Endothelial cell of umbilical vein (primary cell): ENCODE measurements around the gene SGK1.

Experiments used
- EZH2 ChIP-seq: IDR thresholded peaks from 2 replicates; pipeline ENCODE4 v1.6.1; 2012; ENCODE audit warnings: borderline replicate concordance, low read depth, mild to moderate bottlenecking, moderate library complexity, low read length, inconsistent platforms; ENCODE audit not compliant: severe bottlenecking
- FOS ChIP-seq: IDR thresholded peaks from 2 replicates; pipeline ENCODE4 v1.6.1; 2011; ENCODE audit warnings: mild to moderate bottlenecking, low read length, moderate library complexity, borderline replicate concordance; ENCODE audit not compliant: insufficient read depth
- JUN ChIP-seq: IDR thresholded peaks from 2 replicates; pipeline ENCODE4 v1.6.1; 2011; ENCODE audit warnings: borderline replicate concordance, low read depth; ENCODE audit not compliant: insufficient read length, insufficient read depth
- MYC ChIP-seq: IDR thresholded peaks from one replicate; pipeline ENCODE4 v1.6.1; 2011; ENCODE audit warnings: mild to moderate bottlenecking, low read depth, low read length
- POLR2A ChIP-seq: IDR thresholded peaks from 2 replicates; pipeline ENCODE4 v1.6.1; 2012; ENCODE audit warnings: low read depth, mild to moderate bottlenecking, control low read depth, low read length
- POLR2AphosphoS5 ChIP-seq: IDR thresholded peaks from 2 replicates; pipeline ENCODE4 v1.6.1; 2012; ENCODE audit warnings: low read depth, mild to moderate bottlenecking, control low read depth, low read length, moderate library complexity; ENCODE audit not compliant: insufficient read depth
- TF ChIP-seq, protein P1 (sequence below), 2 donors: IDR thresholded peaks; 1 replicate in 1 of 2; 2 replicates in 1 of 2; pipeline ENCODE4 v1.5.1; 2011; ENCODE audit warnings: low read length in 2 of 2, mild to moderate bottlenecking in 2 of 2, moderate library complexity in 2 of 2, control low read depth in 1 of 2, inconsistent platforms in 1 of 2, low read depth in 1 of 2; ENCODE audit not compliant: insufficient read depth in 1 of 2; ENCODE audit errors: extremely low read depth in 1 of 2

DNA sequence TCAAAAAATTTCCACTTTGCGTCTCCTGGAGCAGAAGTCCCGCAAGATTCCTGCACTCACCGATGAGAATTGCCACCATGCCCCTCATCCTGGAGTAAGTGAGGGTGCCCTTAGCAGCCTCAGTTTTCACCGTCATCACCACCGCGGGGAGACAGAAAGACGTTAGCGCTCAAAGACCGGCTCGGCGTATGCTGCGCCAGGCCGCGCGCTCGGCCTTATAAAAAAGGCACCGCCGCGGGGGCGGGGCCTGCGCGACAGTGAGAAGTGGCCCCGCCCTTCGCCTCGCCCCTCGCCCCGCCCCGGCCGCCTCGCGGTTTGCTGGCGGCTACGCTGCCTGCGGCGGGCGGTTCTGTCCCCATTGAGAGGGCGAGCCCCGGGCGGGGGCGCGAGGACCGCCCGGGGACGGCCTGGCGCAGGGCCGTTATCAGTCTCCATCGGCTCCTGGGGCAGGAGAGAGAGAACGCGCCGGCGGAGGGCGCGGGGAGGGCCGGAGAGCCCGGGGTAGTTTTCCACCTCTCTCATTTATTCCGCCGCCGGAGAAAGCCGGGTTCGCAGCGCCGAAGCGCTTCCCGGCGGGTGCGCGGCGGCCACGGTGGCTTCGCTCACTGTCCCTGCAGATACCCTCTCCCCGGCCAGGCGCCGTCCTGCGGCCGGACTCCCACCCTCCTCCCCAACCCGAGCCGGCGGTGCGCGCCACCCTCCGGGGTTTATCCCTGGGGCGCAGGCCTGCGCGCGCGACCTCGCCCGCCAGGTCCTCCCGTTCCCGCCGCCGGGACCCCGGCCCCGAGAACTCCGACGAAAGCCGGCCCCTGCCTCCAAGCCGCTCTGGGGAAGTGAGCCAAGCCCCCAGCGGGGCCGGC lies 143.0 kb downstream of the SGK1 start:
- TF ChIP-seq, protein P1, sequence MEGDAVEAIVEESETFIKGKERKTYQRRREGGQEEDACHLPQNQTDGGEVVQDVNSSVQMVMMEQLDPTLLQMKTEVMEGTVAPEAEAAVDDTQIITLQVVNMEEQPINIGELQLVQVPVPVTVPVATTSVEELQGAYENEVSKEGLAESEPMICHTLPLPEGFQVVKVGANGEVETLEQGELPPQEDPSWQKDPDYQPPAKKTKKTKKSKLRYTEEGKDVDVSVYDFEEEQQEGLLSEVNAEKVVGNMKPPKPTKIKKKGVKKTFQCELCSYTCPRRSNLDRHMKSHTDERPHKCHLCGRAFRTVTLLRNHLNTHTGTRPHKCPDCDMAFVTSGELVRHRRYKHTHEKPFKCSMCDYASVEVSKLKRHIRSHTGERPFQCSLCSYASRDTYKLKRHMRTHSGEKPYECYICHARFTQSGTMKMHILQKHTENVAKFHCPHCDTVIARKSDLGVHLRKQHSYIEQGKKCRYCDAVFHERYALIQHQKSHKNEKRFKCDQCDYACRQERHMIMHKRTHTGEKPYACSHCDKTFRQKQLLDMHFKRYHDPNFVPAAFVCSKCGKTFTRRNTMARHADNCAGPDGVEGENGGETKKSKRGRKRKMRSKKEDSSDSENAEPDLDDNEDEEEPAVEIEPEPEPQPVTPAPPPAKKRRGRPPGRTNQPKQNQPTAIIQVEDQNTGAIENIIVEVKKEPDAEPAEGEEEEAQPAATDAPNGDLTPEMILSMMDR (IDR thresholded peaks at IDR 0.05; ENCODE audit: extremely low read depth in 1 of 2, insufficient read depth in 1 of 2, low read depth in 1 of 2, low read length in 2 of 2), result no peak
- TF ChIP-seq POLR2A, result peak; percentile 100
- TF ChIP-seq POLR2AphosphoS5, result peak; percentile 100
- TF ChIP-seq FOS, result no peak
- no peak for TF ChIP-seq JUN
- no peak for TF ChIP-seq EZH2
- TF ChIP-seq MYC, result no peak
